B cell (primary cell): ENCODE data around the gene KCNH1.

Source experiments
- CTCF ChIP-seq: fragments of 200-600 bp; IDR thresholded peaks from one replicate; pipeline ENCODE4 v1.8.0; 2022; ENCODE audit warnings: antibody characterized with exemption, mild to moderate bottlenecking
- EZH2 ChIP-seq: IDR thresholded peaks from 2 replicates; pipeline ENCODE4 v1.6.1; 2012; ENCODE audit warnings: borderline replicate concordance, low read depth, mild to moderate bottlenecking, moderate library complexity, low read length; ENCODE audit not compliant: insufficient read depth, poor library complexity, severe bottlenecking

- TF ChIP-seq CTCF, result no peak
- TF ChIP-seq EZH2, result no peak
Observed at GRCh38 chr1:211114446-211114845, 19.5 kb downstream of the KCNH1 start.
